Measurements from ENCODE around the gene GP5.

The GP5 gene

DNA sequence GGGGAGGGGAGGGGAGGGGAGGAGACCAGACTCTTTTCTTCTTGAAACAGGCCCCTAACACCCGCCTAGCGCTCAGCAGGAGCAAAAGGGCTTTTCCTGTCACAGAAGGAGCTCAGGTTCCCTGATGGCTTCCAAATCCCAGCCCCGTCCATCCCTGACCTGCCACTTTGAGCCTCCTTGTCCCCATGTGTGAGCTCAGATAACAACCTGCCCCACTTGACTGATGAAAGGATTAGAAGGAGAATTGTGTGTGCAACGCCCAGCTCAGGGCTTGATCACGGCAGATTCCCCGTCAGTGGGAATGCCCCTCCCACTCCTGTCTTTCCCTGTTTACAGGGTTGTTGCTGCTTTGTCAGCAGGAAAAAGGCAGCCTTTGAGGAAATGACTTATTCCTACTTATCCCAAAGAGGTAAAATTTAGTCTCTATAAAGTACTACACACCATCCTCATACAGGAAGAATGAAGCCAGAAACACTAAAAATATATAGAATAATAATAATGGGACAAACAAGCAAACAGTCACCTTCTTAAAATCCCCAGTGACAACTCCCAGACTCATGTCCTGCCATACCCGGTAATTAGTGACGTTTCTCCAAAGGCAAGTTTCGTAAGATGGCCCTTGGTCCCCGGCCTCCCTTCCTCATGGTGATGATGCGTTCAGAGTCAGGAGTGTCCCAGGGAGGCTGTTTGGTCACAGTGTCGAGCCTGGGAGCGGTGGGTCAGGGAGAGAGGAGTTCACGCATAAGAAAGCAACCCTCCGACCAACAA lies 23.4 kb downstream of the GP5 start:
- TF ChIP-seq, protein P1, sequence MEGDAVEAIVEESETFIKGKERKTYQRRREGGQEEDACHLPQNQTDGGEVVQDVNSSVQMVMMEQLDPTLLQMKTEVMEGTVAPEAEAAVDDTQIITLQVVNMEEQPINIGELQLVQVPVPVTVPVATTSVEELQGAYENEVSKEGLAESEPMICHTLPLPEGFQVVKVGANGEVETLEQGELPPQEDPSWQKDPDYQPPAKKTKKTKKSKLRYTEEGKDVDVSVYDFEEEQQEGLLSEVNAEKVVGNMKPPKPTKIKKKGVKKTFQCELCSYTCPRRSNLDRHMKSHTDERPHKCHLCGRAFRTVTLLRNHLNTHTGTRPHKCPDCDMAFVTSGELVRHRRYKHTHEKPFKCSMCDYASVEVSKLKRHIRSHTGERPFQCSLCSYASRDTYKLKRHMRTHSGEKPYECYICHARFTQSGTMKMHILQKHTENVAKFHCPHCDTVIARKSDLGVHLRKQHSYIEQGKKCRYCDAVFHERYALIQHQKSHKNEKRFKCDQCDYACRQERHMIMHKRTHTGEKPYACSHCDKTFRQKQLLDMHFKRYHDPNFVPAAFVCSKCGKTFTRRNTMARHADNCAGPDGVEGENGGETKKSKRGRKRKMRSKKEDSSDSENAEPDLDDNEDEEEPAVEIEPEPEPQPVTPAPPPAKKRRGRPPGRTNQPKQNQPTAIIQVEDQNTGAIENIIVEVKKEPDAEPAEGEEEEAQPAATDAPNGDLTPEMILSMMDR (IDR thresholded peaks at IDR 0.05) = no peak

DNA sequence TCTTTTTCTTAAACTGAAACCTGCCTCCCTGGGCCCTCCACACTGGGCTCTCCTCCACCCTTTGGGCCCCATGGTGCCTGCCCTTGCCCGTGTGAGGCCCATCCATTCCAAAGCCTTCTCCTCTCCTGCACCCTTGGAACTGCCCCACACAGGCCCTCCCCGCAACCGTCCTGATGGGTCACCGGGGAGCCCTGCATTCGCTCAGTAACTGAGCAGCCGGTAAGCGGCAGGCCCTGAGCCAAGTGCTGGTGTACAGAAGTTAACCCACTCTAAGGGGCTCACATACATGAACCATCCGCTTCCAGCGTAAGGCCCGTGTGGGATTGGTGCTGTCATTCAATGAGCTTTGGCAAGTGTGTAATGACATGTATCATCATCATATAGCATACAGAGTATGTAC lies 24.1 kb downstream of the GP5 start:
- TF ChIP-seq, protein P1 (IDR thresholded peaks at IDR 0.05) = no peak

DNA sequence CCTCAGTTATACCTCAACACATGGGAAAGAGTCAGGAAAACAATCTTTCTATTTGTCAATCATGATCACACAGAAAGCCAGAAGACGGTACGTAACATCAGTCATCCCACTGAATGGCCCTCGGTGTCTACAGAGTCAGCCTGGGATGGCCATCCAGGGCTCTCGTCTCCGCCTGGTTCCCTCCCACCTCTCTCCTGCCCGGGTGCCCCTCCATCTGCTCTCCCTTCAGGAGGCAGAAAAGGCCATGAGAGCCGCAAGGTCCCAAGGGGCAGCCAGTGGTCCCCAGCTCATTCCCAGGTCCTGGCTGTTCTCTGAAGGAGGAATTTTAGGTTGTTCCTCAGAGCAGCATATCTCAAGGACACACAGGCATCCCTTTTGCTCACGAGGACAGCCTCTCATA lies 25.2 kb downstream of the GP5 start:
- TF ChIP-seq, protein P1 (IDR thresholded peaks at IDR 0.05) = no peak

DNA sequence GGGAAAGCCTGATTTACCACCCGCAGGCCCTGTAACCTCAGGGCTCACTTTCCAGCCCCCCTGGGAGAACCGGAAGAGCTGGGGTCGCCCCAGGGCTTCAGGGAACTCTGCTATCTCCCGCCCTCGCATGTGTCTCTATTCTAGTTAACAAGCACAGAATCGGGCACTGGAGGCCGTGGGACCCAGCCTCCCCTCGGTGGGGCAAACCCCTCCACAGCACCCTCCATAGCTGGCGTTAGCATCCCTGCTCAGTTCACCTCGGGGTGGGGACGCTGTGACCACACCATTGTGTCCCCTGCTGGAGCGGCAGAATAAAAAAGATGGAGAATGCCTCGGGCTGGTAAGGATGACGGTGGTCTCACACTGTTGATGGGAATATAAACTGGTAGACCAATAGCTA lies 26.0 kb downstream of the GP5 start:
- TF ChIP-seq, protein P1 (IDR thresholded peaks at IDR 0.05) = no peak

DNA sequence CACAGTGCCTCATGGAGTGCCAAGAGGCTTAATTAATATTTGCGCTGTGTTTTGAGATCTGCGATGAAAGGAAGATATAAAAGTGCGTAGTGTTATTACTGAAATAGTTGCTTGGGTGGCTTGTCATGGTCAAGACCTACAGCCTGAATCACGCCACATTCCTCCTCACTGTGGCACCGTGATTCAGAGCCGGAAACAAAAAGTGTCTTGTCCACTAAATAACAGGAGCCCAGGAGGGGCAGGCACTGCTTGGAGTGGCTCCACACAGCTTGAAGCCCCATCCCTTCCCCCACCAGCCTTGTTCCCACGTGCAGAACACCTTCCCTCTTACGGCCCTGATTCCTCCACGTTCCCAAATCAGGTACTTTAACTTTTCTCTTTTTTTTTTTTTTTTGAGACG lies 28.3 kb downstream of the GP5 start:
- TF ChIP-seq, protein P1 (IDR thresholded peaks at IDR 0.05) = no peak

DNA sequence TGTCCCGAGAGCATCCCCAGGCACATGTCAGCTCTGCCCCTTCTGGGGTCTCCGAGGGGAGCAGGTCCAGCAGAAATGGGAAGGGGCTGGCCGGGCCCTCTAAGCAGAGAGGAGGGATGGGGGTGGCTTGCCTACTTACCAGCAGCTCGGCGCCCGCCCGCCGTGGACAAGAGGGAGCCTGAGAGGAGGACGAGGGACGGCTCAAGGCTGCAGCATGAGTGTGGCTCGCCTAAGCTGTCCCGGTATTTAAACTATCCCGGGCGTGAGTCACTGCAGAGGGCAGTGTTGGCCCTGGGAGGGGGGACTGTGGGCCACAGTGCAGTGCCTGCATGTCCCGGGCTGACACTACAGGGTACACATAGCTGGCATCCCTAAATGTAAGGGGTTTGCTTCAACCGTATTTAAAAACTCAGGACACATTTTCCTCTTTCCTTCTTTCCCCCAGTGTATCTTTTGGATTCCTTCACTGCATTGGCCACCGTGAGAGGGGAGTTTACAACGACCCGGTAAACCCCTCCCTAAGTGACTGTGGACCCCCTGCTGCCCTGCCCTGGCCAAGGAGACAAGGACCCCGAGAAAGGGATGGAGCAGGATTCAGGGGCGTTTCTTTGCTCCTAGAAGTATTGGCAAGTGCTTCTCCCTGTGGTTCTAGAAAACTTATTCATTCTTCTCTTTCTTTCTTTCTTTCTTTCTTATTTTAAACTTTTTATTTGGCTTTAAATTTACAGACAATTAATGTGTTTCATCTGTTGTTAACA lies 29.4 kb downstream of the GP5 start, which contains the start of gene LRRC15:
Gene LRRC15, minus strand, starts transcription at position 222 of the 758 bp plus-strand sequence. CDS start 8,700 bp downstream, outside the sequence.
- TF ChIP-seq, protein P1 (IDR thresholded peaks at IDR 0.05) = no peak

DNA sequence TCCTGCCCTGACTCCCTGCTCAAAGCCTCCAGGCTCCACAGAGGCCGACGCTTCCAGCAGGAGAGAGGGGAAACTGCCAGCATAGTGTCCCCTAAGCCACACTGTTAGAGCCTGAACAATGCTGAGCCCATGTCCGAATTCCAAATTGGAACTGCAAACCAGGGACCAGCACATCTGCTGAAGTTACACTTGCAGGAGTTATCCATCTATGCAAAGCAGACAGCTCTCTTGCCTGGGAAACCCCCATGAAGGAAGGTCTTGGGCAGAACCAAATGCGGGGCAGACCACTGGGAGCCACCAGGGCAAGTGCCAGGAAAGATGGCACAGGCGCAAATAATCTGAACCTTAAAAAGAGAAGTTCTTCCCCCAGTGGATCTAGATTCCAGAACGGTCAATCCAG lies 30.1 kb downstream of the GP5 start:
- TF ChIP-seq, protein P1 (IDR thresholded peaks at IDR 0.05) = no peak
